K562 (cell line): ENCODE measurements around the gene ROM1. TPM values are rescaled to one million over a fixed set of nuclear protein-coding genes. Genes with fewer than 3 reads are reported as not detected.

Experiments
- BDP1 ChIP-seq: IDR thresholded peaks from 3 replicates; pipeline ENCODE4 v1.6.1; 2011; ENCODE audit not compliant: insufficient read length, insufficient read depth
- CBX8 ChIP-seq: fragments of 200-600 bp; sonication (generic); IDR thresholded peaks from 2 replicates; pipeline ENCODE4 v1.6.1; 2012; ENCODE audit warnings: borderline replicate concordance, mixed run types, low read depth, mild to moderate bottlenecking, moderate library complexity, mixed read lengths, low read length, control low read depth, inconsistent platforms; ENCODE audit not compliant: poor library complexity, severe bottlenecking; ENCODE audit errors: extremely low read depth
- FOXJ2 ChIP-seq: fragments of 200-800 bp; sonication (Bioruptor generic); IDR thresholded peaks from 2 replicates; pipeline ENCODE4 v1.6.1; 2016; ENCODE audit warnings: missing genetic modification characterization, missing compliant biosample characterization
- GTF2E2 ChIP-seq: fragments of 200-800 bp; sonication (Bioruptor generic); IDR thresholded peaks from 2 replicates; pipeline ENCODE4 v1.6.1; 2016; ENCODE audit warnings: missing genetic modification characterization, missing compliant biosample characterization
- KDM4B ChIP-seq, 2 experiments: fragments of 450-650 bp in 1 of 2; sonication (generic) in 1 of 2; IDR thresholded peaks; 2 replicates each; pipeline ENCODE4 v1.6.1; 2016 to 2017; ENCODE audit warnings: borderline replicate concordance in 2 of 2, antibody characterized with exemption in 1 of 2, low read depth in 1 of 2, mild to moderate bottlenecking in 1 of 2
- MAFG ChIP-seq: fragments of 450-650 bp; conservative IDR thresholded peaks from 2 replicates; pipeline ENCODE4 v1.6.1; 2016; ENCODE audit warnings: missing genetic modification characterization, missing compliant biosample characterization
- MCM2 ChIP-seq: fragments of 450-650 bp; IDR thresholded peaks from 2 replicates; pipeline ENCODE4 v1.6.1; 2017; ENCODE audit warnings: low read depth, mild to moderate bottlenecking
- NKRF ChIP-seq: fragments of 450-650 bp; IDR thresholded peaks from 2 replicates; pipeline ENCODE4 v1.6.1; 2016; ENCODE audit warnings: borderline replicate concordance
- NR2C1 ChIP-seq, 2 experiments: fragments of 450-650 bp; IDR thresholded peaks; 2 replicates each; pipeline ENCODE4 v1.6.1; 2017; ENCODE audit warnings: mild to moderate bottlenecking in 2 of 2, antibody characterized with exemption in 1 of 2, inconsistent platforms in 1 of 2, missing compliant biosample characterization in 1 of 2, missing genetic modification characterization in 1 of 2
- POLR2H ChIP-seq: IDR thresholded peaks from 2 replicates; pipeline ENCODE4 v1.6.1; 2016; ENCODE audit warnings: missing genetic modification characterization, low read depth, mild to moderate bottlenecking, control low read depth, missing compliant biosample characterization, moderate library complexity
- SAFB2 ChIP-seq: fragments of 200-400 bp; formaldehyde crosslinking; IDR thresholded peaks from 2 replicates; pipeline ENCODE4 v1.6.1; 2018; ENCODE audit warnings: borderline replicate concordance, low read length, low read depth, moderate library complexity; ENCODE audit not compliant: severe bottlenecking
- TCFL5 ChIP-seq: fragments of 250-450 bp; sonication (Bioruptor Pico); conservative IDR thresholded peaks from 2 replicates; pipeline ENCODE4 v1.6.1; 2021; ENCODE audit warnings: mild to moderate bottlenecking, moderate library complexity, matching md5 sums
- YY1 ChIP-seq, 3 experiments: IDR thresholded peaks; 2 replicates each; pipeline ENCODE4 v1.6.1; 2011; ENCODE audit warnings: low read length in 2 of 3, mild to moderate bottlenecking in 2 of 3, moderate library complexity in 2 of 3, borderline replicate concordance in 1 of 3, control low read depth in 1 of 3, low read depth in 1 of 3; ENCODE audit not compliant: insufficient read depth in 3 of 3, insufficient replicate concordance in 2 of 3, control insufficient read depth in 1 of 3, insufficient read length in 1 of 3; ENCODE audit errors: extremely low read depth in 1 of 3
- ZNF121 ChIP-seq: sonication (generic); formaldehyde crosslinking; conservative IDR thresholded peaks from 2 replicates; pipeline ENCODE4 v1.8.0; 2022; ENCODE audit warnings: missing genetic modification reagents
- ZNF140 ChIP-seq: fragments of 250-450 bp; sonication (Bioruptor Pico); IDR thresholded peaks from 2 replicates; pipeline ENCODE4 v1.8.0; 2021; ENCODE audit warnings: moderate library complexity, mild to moderate bottlenecking, inconsistent platforms
- ZNF146 ChIP-seq: IDR thresholded peaks from one replicate; pipeline ENCODE4 v1.6.1; 2018; ENCODE audit warnings: missing compliant biosample characterization; ENCODE audit not compliant: unreplicated experiment
- ZNF354B ChIP-seq: fragments of 250-450 bp; sonication (Bioruptor Pico); IDR thresholded peaks from 2 replicates; pipeline ENCODE4 v1.4.0; 2020
- ZNF384 ChIP-seq: IDR thresholded peaks from 2 replicates; pipeline ENCODE4 v1.6.1; 2012; ENCODE audit warnings: low read depth, low read length, improper control_type of control experiment
- ZNF57 ChIP-seq: fragments of 450-650 bp; formaldehyde crosslinking; IDR thresholded peaks from 2 replicates; pipeline ENCODE4 v1.4.0; 2020; ENCODE audit warnings: mild to moderate bottlenecking, moderate library complexity
- ZNF764 ChIP-seq: fragments of 250-450 bp; sonication (Bioruptor Pico); IDR thresholded peaks from 2 replicates; pipeline ENCODE4 v1.4.0; 2020; ENCODE audit warnings: low read depth, mild to moderate bottlenecking, moderate library complexity
- ZNF785 ChIP-seq: fragments of 250-450 bp; sonication (Bioruptor Pico); IDR thresholded peaks from 2 replicates; pipeline ENCODE4 v1.4.0; 2020; ENCODE audit warnings: mild to moderate bottlenecking
- polyA plus RNA-seq, 8 experiments: library from polyadenylated mRNA; depleted of rRNA in 4 of 8; stranded (reverse) in 5 of 8; unstranded in 3 of 8; fragments of >200 nt; fragmentation: Nextera tagmentation in 2 of 8; fragmentation: Illumina TruSeq in 1 of 8; extraction: Ambion mirVana in 2 of 8; extraction: Trizol in 1 of 8; gene quantifications; 2 replicates each; pipeline versions ENCODE4 v1.2.1 to v1.2.3, GENCODE V29; 2011 to 2014; ENCODE audit warnings: inconsistent platforms in 1 of 8, missing spikeins in 1 of 8
- total RNA-seq, 7 experiments: library from RNA; depleted of rRNA in 6 of 7; stranded (reverse); fragments of >200 nt in 6 of 7; fragmentation: Illumina TruSeq in 2 of 7; extraction: Trizol in 2 of 7; gene quantifications; 2 replicates each; pipeline versions ENCODE4 v1.2.1 to v1.2.3, GENCODE V29; 2011 to 2021; ENCODE audit warnings: low replicate concordance in 1 of 7
- TF ChIP-seq, protein P1 (sequence below): sonication (generic); formaldehyde crosslinking; IDR thresholded peaks from 2 replicates; pipeline ENCODE4 v1.8.0; 2022; ENCODE audit warnings: mild to moderate bottlenecking, low read depth, missing genetic modification reagents

ROM1 gene
- total and polyA plus RNA-seq, 9 of the 15 experiments (the other 6 are each of a cell fraction or from before 2014, with no cell fraction given), result 0.75 to 4.0 (median 2.6) TPM

GRCh38 chr11:62591448-62592145 is 21.5 kb upstream of the ROM1 start, which contains the start of gene TUT1 (continued):
- peak; percentile 46 to 91 (median 75) for TF ChIP-seq YY1 (IDR thresholded peaks at IDR 0.05; ENCODE audit: borderline replicate concordance in 1 of 3, control insufficient read depth in 1 of 3, extremely low read depth in 1 of 3, insufficient read depth in 3 of 3, insufficient read length in 1 of 3, insufficient replicate concordance in 2 of 3, low read depth in 1 of 3, low read length in 2 of 3)
- no peak for TF ChIP-seq BDP1
- peak; percentile 82 for TF ChIP-seq NR2C1 (IDR thresholded peaks at IDR 0.05)
- peak; percentile 83 for TF ChIP-seq NR2C1 (tag; IDR thresholded peaks at IDR 0.05)
- peak; percentile 47; the same call in 1 of the 2 replicates for TF ChIP-seq ZNF384
- TF ChIP-seq MAFG (tag), result no peak
- no peak for TF ChIP-seq ZNF121 (CRISPR knock-in tag)
- TF ChIP-seq ZNF146 (CRISPR knock-in tag), result no peak
- TF ChIP-seq MCM2, result no peak
- TF ChIP-seq GTF2E2 (tag), result 0 out of 2 replicates have a peak, but pooled peaks have one; percentile 56
- no peak for TF ChIP-seq TCFL5
- peak; percentile 68; the same call in 1 of the 2 replicates for TF ChIP-seq FOXJ2 (tag)
- TF ChIP-seq, protein P1, sequence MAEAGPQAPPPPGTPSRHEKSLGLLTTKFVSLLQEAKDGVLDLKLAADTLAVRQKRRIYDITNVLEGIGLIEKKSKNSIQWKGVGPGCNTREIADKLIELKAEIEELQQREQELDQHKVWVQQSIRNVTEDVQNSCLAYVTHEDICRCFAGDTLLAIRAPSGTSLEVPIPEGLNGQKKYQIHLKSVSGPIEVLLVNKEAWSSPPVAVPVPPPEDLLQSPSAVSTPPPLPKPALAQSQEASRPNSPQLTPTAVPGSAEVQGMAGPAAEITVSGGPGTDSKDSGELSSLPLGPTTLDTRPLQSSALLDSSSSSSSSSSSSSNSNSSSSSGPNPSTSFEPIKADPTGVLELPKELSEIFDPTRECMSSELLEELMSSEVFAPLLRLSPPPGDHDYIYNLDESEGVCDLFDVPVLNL (CRISPR knock-in tag), result no peak
- no peak for TF ChIP-seq ZNF354B (CRISPR knock-in tag)
- no peak for TF ChIP-seq ZNF140 (CRISPR knock-in tag)
- TF ChIP-seq ZNF764 (CRISPR knock-in tag), result no peak
- peak; percentile 90 for TF ChIP-seq POLR2H
- TF ChIP-seq ZNF785 (CRISPR knock-in tag), result no peak
- TF ChIP-seq SAFB2, result no peak
- TF ChIP-seq NKRF, result peak; percentile 25; the same call in 1 of the 2 replicates
- TF ChIP-seq KDM4B (IDR thresholded peaks at IDR 0.05; ENCODE audit: borderline replicate concordance in 2 of 2, low read depth in 1 of 2), result peak in 1 of 2 experiments; percentile 92; a peak in 2 of 4 replicates
- no peak for TF ChIP-seq ZNF57 (CRISPR knock-in tag)
- no peak for TF ChIP-seq CBX8
